GM12878 (cell line): ENCODE results near the gene DNMT3A.

Source experiments
- CTCF ChIP-seq, 3 experiments: IDR thresholded peaks in 2 of 3; conservative IDR thresholded peaks in 1 of 3; 2 replicates each; pipeline ENCODE4 v1.5.1; 2011; ENCODE audit warnings: low read depth in 3 of 3, low read length in 3 of 3, mild to moderate bottlenecking in 3 of 3, control low read depth in 2 of 3, moderate library complexity in 2 of 3, inconsistent platforms in 1 of 3, mixed read lengths in 1 of 3; ENCODE audit not compliant: control insufficient read depth in 2 of 3, insufficient read depth in 1 of 3; ENCODE audit errors: extremely low read depth in 1 of 3
- EZH2 ChIP-seq: IDR thresholded peaks from 2 replicates; pipeline ENCODE4 v1.6.1; 2012; ENCODE audit warnings: low read depth, mild to moderate bottlenecking, control low read depth, inconsistent platforms, low read length, borderline replicate concordance; ENCODE audit not compliant: control insufficient read depth
- NRF1 ChIP-seq: conservative IDR thresholded peaks from 2 replicates; pipeline ENCODE4 v1.6.1; 2011; ENCODE audit warnings: mild to moderate bottlenecking, low read depth, low read length, improper control_type of control experiment
- RAD51 ChIP-seq: fragments of 450-650 bp; IDR thresholded peaks from 2 replicates; pipeline ENCODE4 v1.6.1; 2016; ENCODE audit warnings: moderate library complexity, mild to moderate bottlenecking, inconsistent platforms
- RELB ChIP-seq: fragments of 450-650 bp; IDR thresholded peaks from 2 replicates; pipeline ENCODE4 v1.6.1; 2017; ENCODE audit warnings: low read depth, mild to moderate bottlenecking, moderate library complexity
- RFX5 ChIP-seq: IDR thresholded peaks from 2 replicates; pipeline ENCODE4 v1.6.1; 2011; ENCODE audit warnings: low read depth, low read length, improper control_type of control experiment
- RUNX3 ChIP-seq: IDR thresholded peaks from 2 replicates; pipeline ENCODE4 v1.6.1; 2012; ENCODE audit warnings: low read length, inconsistent platforms
- YY1 ChIP-seq: IDR thresholded peaks from 2 replicates; pipeline ENCODE4 v1.6.1; 2011; ENCODE audit warnings: low read depth, mild to moderate bottlenecking, low read length
- ZBTB4 ChIP-seq: fragments of 450-650 bp; formaldehyde crosslinking; IDR thresholded peaks from 2 replicates; pipeline ENCODE4 v1.4.0; 2022; ENCODE audit warnings: mild to moderate bottlenecking, moderate library complexity
- ZNF622 ChIP-seq: fragments of 450-650 bp; IDR thresholded peaks from 2 replicates; pipeline ENCODE4 v1.6.1; 2017; ENCODE audit warnings: mild to moderate bottlenecking, inconsistent platforms
- TF ChIP-seq, protein P1 (sequence below): fragments of 450-650 bp; IDR thresholded peaks from 2 replicates; pipeline ENCODE4 v1.6.1; 2017; ENCODE audit warnings: antibody characterized with exemption, mild to moderate bottlenecking, moderate library complexity

GRCh38 chr2:25301453-25302352, 40.0 kb downstream of the DNMT3A start:
- peak; percentile 64 for TF ChIP-seq YY1
- TF ChIP-seq RELB, result peak; percentile 86
- peak; percentile 99 for TF ChIP-seq RUNX3
- TF ChIP-seq, protein P1, sequence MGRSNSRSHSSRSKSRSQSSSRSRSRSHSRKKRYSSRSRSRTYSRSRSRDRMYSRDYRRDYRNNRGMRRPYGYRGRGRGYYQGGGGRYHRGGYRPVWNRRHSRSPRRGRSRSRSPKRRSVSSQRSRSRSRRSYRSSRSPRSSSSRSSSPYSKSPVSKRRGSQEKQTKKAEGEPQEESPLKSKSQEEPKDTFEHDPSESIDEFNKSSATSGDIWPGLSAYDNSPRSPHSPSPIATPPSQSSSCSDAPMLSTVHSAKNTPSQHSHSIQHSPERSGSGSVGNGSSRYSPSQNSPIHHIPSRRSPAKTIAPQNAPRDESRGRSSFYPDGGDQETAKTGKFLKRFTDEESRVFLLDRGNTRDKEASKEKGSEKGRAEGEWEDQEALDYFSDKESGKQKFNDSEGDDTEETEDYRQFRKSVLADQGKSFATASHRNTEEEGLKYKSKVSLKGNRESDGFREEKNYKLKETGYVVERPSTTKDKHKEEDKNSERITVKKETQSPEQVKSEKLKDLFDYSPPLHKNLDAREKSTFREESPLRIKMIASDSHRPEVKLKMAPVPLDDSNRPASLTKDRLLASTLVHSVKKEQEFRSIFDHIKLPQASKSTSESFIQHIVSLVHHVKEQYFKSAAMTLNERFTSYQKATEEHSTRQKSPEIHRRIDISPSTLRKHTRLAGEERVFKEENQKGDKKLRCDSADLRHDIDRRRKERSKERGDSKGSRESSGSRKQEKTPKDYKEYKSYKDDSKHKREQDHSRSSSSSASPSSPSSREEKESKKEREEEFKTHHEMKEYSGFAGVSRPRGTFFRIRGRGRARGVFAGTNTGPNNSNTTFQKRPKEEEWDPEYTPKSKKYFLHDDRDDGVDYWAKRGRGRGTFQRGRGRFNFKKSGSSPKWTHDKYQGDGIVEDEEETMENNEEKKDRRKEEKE, result no peak
- TF ChIP-seq CTCF (IDR thresholded peaks at IDR 0.05 in 2 of 3, conservative IDR thresholded peaks at IDR 0.05 in 1 of 3; ENCODE audit: control insufficient read depth in 2 of 3, extremely low read depth in 1 of 3, insufficient read depth in 1 of 3, low read depth in 3 of 3, low read length in 3 of 3), result no peak
- no peak for TF ChIP-seq ZBTB4 (CRISPR knock-in tag)
- TF ChIP-seq EZH2, result no peak
- TF ChIP-seq RAD51, result no peak
- no peak for TF ChIP-seq NRF1
- TF ChIP-seq ZNF622, result no peak
- no peak for TF ChIP-seq RFX5
